HepG2 (cell line): ENCODE measurements around the gene GABRR2.

Source experiments
- HDAC2 ChIP-seq: sonication (generic); formaldehyde crosslinking; IDR thresholded peaks from 2 replicates; pipeline ENCODE4 v1.4.0; 2020; ENCODE audit warnings: missing genetic modification reagents
- KDM5B ChIP-seq: sonication (generic); formaldehyde crosslinking; IDR thresholded peaks from 2 replicates; pipeline ENCODE4 v1.4.0; 2020; ENCODE audit warnings: missing genetic modification reagents, mild to moderate bottlenecking, borderline replicate concordance
- MZF1 ChIP-seq: sonication (generic); formaldehyde crosslinking; IDR thresholded peaks from 2 replicates; pipeline ENCODE4 v1.8.1; 2023; ENCODE audit warnings: mild to moderate bottlenecking, missing genetic modification reagents, borderline replicate concordance
- POLR2A ChIP-seq, 2 experiments: IDR thresholded peaks; 2 replicates each; pipeline ENCODE4 v1.6.1; 2011; ENCODE audit warnings: low read depth in 2 of 2, low read length in 2 of 2, mild to moderate bottlenecking in 1 of 2, moderate library complexity in 1 of 2; ENCODE audit not compliant: insufficient read depth in 1 of 2
- ZFX ChIP-seq: sonication (generic); formaldehyde crosslinking; IDR thresholded peaks from 2 replicates; pipeline ENCODE4 v1.4.0; 2020; ENCODE audit warnings: mild to moderate bottlenecking, low read depth, missing genetic modification reagents, moderate library complexity
- ZNF263 ChIP-seq: sonication (generic); formaldehyde crosslinking; IDR thresholded peaks from 2 replicates; pipeline ENCODE4 v1.4.0; 2020; ENCODE audit warnings: missing genetic modification reagents
- ZZZ3 ChIP-seq: sonication (generic); formaldehyde crosslinking; IDR thresholded peaks from 2 replicates; pipeline ENCODE4 v1.4.0; 2020; ENCODE audit warnings: missing genetic modification reagents, mild to moderate bottlenecking, borderline replicate concordance
- TF ChIP-seq, protein P1 (sequence below): sonication (generic); formaldehyde crosslinking; IDR thresholded peaks from 2 replicates; pipeline ENCODE4 v1.8.1; 2023; ENCODE audit warnings: missing genetic modification reagents, mild to moderate bottlenecking, borderline replicate concordance
- TF ChIP-seq, protein P2 (sequence below): sonication (generic); formaldehyde crosslinking; IDR thresholded peaks from 2 replicates; pipeline ENCODE4 v1.4.0; 2020; ENCODE audit warnings: missing genetic modification reagents
- TF ChIP-seq, protein P3 (sequence below): fragments of 450-650 bp; IDR thresholded peaks from 2 replicates; pipeline ENCODE4 v1.6.1; 2017; ENCODE audit warnings: mild to moderate bottlenecking
- TF ChIP-seq, protein P4 (sequence below): sonication (generic); formaldehyde crosslinking; IDR thresholded peaks from 2 replicates; pipeline ENCODE4 v1.5.0; 2020; ENCODE audit warnings: mild to moderate bottlenecking, missing genetic modification reagents, moderate library complexity
- TF ChIP-seq, protein P5 (sequence below), 2 experiments: IDR thresholded peaks; 2 replicates each; pipeline ENCODE4 v1.6.1; 2011 to 2012; ENCODE audit warnings: low read length in 2 of 2, borderline replicate concordance in 1 of 2, low read depth in 1 of 2, mild to moderate bottlenecking in 1 of 2, moderate library complexity in 1 of 2
- TF ChIP-seq, protein P6 (sequence below): sonication (generic); formaldehyde crosslinking; IDR thresholded peaks from 2 replicates; pipeline ENCODE4 v1.8.0; 2022; ENCODE audit warnings: mild to moderate bottlenecking, missing genetic modification reagents, borderline replicate concordance

DNA sequence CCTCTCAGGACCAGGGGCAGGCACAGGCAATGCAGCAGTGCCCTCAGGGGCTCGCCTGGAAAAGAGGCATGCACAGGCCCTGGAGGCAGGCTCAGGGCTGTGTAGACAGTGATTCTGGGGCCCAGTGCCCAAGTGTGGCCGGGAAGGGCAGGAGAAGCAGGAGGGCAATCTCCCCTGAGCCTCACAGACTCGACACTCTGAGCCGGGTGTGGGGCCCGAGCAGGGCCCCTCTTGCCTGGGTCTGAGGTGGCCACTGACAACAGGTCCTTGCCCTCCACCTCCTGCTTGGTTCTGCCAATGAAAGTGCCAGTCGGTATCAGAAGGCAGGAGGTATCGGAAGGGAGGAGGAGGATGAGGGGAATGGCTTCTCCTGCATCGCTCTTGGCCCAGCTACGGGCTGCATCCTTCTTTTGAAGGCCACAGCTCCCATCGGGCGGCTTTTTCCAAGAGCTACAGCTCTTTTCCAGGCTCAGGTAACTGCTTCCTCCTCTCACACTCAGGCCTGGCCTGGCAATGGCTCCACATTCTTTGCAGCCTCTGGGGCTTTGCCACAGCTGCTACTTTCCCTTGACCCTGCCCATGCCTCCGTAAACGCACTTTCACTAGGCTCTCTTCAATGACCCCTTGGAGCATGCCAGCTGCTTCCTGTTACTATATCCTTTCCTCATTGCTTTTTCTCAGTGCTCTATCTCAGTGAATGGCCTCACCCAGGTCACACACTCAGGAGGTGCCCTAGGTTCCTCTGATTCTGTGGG lies 24.5 kb downstream of the GABRR2 start:
- TF ChIP-seq ZNF263 (CRISPR knock-in tag): no peak
- TF ChIP-seq, protein P1, sequence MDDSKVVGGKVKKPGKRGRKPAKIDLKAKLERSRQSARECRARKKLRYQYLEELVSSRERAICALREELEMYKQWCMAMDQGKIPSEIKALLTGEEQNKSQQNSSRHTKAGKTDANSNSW: no peak
- TF ChIP-seq KDM5B (CRISPR knock-in tag): no peak
- no peak for TF ChIP-seq HDAC2 (CRISPR knock-in tag)
- no peak for TF ChIP-seq POLR2A (IDR thresholded peaks at IDR 0.05; ENCODE audit: insufficient read depth in 1 of 2, low read depth in 2 of 2, low read length in 2 of 2)
- TF ChIP-seq ZZZ3 (CRISPR knock-in tag): no peak
- TF ChIP-seq, protein P2, sequence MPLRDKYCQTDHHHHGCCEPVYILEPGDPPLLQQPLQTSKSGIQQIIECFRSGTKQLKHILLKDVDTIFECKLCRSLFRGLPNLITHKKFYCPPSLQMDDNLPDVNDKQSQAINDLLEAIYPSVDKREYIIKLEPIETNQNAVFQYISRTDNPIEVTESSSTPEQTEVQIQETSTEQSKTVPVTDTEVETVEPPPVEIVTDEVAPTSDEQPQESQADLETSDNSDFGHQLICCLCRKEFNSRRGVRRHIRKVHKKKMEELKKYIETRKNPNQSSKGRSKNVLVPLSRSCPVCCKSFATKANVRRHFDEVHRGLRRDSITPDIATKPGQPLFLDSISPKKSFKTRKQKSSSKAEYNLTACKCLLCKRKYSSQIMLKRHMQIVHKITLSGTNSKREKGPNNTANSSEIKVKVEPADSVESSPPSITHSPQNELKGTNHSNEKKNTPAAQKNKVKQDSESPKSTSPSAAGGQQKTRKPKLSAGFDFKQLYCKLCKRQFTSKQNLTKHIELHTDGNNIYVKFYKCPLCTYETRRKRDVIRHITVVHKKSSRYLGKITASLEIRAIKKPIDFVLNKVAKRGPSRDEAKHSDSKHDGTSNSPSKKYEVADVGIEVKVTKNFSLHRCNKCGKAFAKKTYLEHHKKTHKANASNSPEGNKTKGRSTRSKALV (CRISPR knock-in tag): no peak
- TF ChIP-seq ZFX (CRISPR knock-in tag): no peak
- TF ChIP-seq, protein P3, sequence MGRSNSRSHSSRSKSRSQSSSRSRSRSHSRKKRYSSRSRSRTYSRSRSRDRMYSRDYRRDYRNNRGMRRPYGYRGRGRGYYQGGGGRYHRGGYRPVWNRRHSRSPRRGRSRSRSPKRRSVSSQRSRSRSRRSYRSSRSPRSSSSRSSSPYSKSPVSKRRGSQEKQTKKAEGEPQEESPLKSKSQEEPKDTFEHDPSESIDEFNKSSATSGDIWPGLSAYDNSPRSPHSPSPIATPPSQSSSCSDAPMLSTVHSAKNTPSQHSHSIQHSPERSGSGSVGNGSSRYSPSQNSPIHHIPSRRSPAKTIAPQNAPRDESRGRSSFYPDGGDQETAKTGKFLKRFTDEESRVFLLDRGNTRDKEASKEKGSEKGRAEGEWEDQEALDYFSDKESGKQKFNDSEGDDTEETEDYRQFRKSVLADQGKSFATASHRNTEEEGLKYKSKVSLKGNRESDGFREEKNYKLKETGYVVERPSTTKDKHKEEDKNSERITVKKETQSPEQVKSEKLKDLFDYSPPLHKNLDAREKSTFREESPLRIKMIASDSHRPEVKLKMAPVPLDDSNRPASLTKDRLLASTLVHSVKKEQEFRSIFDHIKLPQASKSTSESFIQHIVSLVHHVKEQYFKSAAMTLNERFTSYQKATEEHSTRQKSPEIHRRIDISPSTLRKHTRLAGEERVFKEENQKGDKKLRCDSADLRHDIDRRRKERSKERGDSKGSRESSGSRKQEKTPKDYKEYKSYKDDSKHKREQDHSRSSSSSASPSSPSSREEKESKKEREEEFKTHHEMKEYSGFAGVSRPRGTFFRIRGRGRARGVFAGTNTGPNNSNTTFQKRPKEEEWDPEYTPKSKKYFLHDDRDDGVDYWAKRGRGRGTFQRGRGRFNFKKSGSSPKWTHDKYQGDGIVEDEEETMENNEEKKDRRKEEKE: no peak
- TF ChIP-seq, protein P4, sequence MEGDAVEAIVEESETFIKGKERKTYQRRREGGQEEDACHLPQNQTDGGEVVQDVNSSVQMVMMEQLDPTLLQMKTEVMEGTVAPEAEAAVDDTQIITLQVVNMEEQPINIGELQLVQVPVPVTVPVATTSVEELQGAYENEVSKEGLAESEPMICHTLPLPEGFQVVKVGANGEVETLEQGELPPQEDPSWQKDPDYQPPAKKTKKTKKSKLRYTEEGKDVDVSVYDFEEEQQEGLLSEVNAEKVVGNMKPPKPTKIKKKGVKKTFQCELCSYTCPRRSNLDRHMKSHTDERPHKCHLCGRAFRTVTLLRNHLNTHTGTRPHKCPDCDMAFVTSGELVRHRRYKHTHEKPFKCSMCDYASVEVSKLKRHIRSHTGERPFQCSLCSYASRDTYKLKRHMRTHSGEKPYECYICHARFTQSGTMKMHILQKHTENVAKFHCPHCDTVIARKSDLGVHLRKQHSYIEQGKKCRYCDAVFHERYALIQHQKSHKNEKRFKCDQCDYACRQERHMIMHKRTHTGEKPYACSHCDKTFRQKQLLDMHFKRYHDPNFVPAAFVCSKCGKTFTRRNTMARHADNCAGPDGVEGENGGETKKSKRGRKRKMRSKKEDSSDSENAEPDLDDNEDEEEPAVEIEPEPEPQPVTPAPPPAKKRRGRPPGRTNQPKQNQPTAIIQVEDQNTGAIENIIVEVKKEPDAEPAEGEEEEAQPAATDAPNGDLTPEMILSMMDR: no peak
- no peak for TF ChIP-seq MZF1 (CRISPR knock-in tag)
- TF ChIP-seq, protein P5, sequence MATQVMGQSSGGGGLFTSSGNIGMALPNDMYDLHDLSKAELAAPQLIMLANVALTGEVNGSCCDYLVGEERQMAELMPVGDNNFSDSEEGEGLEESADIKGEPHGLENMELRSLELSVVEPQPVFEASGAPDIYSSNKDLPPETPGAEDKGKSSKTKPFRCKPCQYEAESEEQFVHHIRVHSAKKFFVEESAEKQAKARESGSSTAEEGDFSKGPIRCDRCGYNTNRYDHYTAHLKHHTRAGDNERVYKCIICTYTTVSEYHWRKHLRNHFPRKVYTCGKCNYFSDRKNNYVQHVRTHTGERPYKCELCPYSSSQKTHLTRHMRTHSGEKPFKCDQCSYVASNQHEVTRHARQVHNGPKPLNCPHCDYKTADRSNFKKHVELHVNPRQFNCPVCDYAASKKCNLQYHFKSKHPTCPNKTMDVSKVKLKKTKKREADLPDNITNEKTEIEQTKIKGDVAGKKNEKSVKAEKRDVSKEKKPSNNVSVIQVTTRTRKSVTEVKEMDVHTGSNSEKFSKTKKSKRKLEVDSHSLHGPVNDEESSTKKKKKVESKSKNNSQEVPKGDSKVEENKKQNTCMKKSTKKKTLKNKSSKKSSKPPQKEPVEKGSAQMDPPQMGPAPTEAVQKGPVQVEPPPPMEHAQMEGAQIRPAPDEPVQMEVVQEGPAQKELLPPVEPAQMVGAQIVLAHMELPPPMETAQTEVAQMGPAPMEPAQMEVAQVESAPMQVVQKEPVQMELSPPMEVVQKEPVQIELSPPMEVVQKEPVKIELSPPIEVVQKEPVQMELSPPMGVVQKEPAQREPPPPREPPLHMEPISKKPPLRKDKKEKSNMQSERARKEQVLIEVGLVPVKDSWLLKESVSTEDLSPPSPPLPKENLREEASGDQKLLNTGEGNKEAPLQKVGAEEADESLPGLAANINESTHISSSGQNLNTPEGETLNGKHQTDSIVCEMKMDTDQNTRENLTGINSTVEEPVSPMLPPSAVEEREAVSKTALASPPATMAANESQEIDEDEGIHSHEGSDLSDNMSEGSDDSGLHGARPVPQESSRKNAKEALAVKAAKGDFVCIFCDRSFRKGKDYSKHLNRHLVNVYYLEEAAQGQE (IDR thresholded peaks at IDR 0.05; ENCODE audit: borderline replicate concordance in 1 of 2, low read depth in 1 of 2, low read length in 2 of 2): no peak
- TF ChIP-seq, protein P6, sequence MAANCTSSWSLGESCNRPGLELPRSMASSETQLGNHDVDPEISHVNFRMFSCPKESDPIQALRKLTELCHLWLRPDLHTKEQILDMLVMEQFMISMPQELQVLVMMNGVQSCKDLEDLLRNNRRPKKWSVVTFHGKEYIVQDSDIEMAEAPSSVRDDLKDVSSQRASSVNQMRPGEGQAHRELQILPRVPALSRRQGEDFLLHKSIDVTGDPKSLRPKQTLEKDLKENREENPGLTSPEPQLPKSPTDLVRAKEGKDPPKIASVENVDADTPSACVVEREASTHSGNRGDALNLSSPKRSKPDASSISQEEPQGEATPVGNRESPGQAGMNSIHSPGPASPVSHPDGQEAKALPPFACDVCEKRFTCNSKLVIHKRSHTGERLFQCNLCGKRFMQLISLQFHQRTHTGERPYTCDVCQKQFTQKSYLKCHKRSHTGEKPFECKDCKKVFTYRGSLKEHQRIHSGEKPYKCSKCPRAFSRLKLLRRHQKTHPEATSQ: no peak
